Left ventricle myocardium inferior (tissue), 1 donor: ENCODE data around the gene STAT5B. TPM values are rescaled to one million over a fixed set of nuclear protein-coding genes. Genes with fewer than 3 reads are reported as not detected.
"Not testable (repeated sequence)": the region's sequence is repeated elsewhere in the genome, so short reads cannot be mapped to it uniquely, and the experiment has no call there.

Experiments used
- DNase-seq: peaks from one replicate; pipeline ENCODE4 v3.0.0-alpha.2; 2020
- H3K27ac ChIP-seq: fragments of 200-600 bp; replicated peaks from 2 replicates; pipeline ENCODE4 v1.8.0; 2021
- H3K27me3 ChIP-seq: fragments of 200-600 bp; 2 replicates; pipeline ENCODE4 v1.8.0; 2021; ENCODE audit warnings: low read depth
- H3K36me3 ChIP-seq: fragments of 200-600 bp; 2 replicates; pipeline ENCODE4 v1.8.0; 2021
- H3K4me1 ChIP-seq: fragments of 200-600 bp; 2 replicates; pipeline ENCODE4 v1.8.0; 2021
- H3K4me3 ChIP-seq: fragments of 200-600 bp; 2 replicates; pipeline ENCODE4 v1.8.0; 2021; ENCODE audit warnings: mild to moderate bottlenecking, moderate library complexity
- H3K9me3 ChIP-seq: fragments of 200-600 bp; replicated peaks from 2 replicates; pipeline ENCODE4 v1.8.0; 2021
- intact Hi-C: fragments of 100-400 bp; cut with micrococcal nuclease; formaldehyde crosslinking; loops from one replicate; pipeline ENCODE4 v1.11.0; 2022
- total RNA-seq: library from RNA; stranded (reverse); fragmentation: NEBNext Ultra II Directional; extraction: Animal tissue kit (Norgen Biotek cat#: 25700); gene quantifications from one replicate; pipeline ENCODE4 v1.2.1, GENCODE V29; 2021
- TF ChIP-seq, protein P1 (sequence below): fragments of 200-600 bp; IDR thresholded peaks from 2 replicates; pipeline ENCODE4 v1.8.0; 2021; ENCODE audit warnings: antibody characterized with exemption, mild to moderate bottlenecking, borderline replicate concordance
- donor health status: DM: no; HTN: yes; CAD: no; lungs with severe emphysema.

Gene STAT5B
- total RNA-seq, 1 donor from 2014 or later, result 30.7 TPM

DNA sequence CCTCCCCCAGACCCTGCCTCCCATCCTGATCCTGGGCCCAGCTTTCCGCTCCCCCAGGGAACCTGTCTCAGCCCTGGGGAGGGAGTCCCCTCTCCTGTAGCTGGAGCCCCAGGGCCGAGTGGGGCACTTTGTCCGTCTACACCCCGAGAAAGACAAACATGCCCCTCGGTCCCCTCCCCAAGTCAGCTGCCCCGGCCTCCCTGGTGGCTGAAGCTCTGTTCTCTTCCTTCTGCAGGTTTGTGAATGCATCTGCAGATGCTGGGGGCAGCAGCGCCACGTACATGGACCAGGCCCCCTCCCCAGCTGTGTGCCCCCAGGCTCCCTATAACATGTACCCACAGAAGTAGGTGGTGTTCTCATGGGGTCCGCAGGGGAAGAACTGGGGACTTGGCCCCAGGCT is 33.0 kb upstream of the STAT5B start:
- intact Hi-C loops, result no loop called here
- Histone ChIP-seq H3K36me3 (peaks cover 63% of the 10 kb centered on the region), H3K9me3 (no peaks in the 10 kb centered on the region), H3K27ac (peak overlapping the region; percentile 88), H3K4me1 (peaks cover 45% of the 10 kb centered on the region), H3K27me3 (no peaks in the 10 kb centered on the region), H3K4me3 (no peak overlapping the region)
- no peak for DNase-seq
- TF ChIP-seq, protein P1, sequence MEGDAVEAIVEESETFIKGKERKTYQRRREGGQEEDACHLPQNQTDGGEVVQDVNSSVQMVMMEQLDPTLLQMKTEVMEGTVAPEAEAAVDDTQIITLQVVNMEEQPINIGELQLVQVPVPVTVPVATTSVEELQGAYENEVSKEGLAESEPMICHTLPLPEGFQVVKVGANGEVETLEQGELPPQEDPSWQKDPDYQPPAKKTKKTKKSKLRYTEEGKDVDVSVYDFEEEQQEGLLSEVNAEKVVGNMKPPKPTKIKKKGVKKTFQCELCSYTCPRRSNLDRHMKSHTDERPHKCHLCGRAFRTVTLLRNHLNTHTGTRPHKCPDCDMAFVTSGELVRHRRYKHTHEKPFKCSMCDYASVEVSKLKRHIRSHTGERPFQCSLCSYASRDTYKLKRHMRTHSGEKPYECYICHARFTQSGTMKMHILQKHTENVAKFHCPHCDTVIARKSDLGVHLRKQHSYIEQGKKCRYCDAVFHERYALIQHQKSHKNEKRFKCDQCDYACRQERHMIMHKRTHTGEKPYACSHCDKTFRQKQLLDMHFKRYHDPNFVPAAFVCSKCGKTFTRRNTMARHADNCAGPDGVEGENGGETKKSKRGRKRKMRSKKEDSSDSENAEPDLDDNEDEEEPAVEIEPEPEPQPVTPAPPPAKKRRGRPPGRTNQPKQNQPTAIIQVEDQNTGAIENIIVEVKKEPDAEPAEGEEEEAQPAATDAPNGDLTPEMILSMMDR, result no peak

DNA sequence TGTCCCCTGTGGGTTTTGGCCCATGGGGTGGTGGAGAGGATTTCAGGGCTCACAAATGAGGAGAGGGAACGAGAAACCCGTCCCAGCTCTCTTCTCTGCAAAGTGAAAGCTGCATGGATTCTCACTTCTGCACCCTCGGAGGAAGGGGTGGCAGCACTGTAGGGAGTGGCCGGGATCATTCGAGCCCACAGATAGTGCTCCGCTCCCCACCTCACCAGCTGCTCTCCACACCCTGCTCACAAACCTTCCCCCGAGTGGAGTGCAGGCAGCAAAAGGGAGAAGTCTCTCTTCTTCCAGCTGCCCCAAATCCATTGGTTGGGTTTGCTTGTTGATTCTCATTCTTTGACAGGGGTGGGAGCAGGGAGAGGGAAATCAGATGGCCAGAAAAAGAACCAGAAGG is 32.3 kb upstream of the STAT5B start:
- Histone ChIP-seq H3K27me3 (no peaks in the 10 kb centered on the region), H3K27ac (no peak overlapping the region), H3K4me1 (peaks cover 38% of the 10 kb centered on the region), H3K9me3 (no peaks in the 10 kb centered on the region), H3K4me3 (no peak overlapping the region), H3K36me3 (peaks cover 62% of the 10 kb centered on the region)
- intact Hi-C loops, result no loop called here
- TF ChIP-seq, protein P1, result no peak
- DNase-seq, result no peak

DNA sequence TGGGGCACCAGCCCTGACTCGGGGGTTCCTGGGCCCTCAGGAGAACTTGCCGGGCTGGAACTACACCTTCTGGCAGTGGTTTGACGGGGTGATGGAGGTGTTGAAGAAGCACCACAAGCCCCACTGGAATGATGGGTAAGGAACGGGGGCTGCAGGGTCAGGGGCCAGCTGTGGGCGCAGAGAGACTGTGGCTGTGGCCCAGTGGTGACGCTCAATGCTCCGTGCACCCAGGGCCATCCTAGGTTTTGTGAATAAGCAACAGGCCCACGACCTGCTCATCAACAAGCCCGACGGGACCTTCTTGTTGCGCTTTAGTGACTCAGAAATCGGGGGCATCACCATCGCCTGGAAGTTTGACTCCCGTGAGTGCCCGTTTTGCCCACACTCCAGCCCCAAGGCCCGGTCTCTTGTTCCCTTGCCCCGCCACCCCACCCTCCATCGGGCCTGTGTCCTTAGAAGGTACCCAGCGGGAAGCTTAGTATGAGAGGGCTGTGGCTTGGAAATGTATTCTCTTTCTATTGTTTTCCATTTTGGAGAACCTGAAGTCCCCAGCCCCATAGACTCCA is 31.3 kb upstream of the STAT5B start:
- no peaks in the 10 kb centered on the region for H3K27me3 ChIP-seq
- peaks cover 62% of the 10 kb centered on the region for H3K36me3 ChIP-seq
- H3K9me3 ChIP-seq, result no peaks in the 10 kb centered on the region
- no peak overlapping the region for H3K27ac ChIP-seq
- intact Hi-C loops, result no loop called here
- peaks cover 28% of the 10 kb centered on the region for H3K4me1 ChIP-seq
- no peak overlapping the region for H3K4me3 ChIP-seq
- TF ChIP-seq, protein P1, result no peak
- DNase-seq, result no peak

DNA sequence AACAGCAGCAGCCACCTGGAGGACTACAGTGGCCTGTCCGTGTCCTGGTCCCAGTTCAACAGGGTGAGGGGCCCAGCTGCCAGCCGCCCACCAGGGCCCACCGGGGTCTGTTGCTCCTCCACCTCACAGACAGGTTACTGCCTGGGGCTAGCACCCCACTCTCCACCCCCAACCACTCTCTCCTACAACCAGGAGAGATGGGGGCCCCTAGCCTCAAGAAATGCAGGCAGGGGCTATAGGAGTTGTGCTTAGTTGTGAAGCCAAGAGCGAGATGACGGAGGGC is 30.1 kb upstream of the STAT5B start:
- Histone ChIP-seq H3K4me3 (no peak overlapping the region), H3K27me3 (no peaks in the 10 kb centered on the region), H3K36me3 (peaks cover 73% of the 10 kb centered on the region), H3K4me1 (peaks cover 17% of the 10 kb centered on the region), H3K9me3 (no peaks in the 10 kb centered on the region), H3K27ac (no peak overlapping the region)
- TF ChIP-seq, protein P1, result no peak
- intact Hi-C loops, result no loop called here
- DNase-seq, result no peak

DNA sequence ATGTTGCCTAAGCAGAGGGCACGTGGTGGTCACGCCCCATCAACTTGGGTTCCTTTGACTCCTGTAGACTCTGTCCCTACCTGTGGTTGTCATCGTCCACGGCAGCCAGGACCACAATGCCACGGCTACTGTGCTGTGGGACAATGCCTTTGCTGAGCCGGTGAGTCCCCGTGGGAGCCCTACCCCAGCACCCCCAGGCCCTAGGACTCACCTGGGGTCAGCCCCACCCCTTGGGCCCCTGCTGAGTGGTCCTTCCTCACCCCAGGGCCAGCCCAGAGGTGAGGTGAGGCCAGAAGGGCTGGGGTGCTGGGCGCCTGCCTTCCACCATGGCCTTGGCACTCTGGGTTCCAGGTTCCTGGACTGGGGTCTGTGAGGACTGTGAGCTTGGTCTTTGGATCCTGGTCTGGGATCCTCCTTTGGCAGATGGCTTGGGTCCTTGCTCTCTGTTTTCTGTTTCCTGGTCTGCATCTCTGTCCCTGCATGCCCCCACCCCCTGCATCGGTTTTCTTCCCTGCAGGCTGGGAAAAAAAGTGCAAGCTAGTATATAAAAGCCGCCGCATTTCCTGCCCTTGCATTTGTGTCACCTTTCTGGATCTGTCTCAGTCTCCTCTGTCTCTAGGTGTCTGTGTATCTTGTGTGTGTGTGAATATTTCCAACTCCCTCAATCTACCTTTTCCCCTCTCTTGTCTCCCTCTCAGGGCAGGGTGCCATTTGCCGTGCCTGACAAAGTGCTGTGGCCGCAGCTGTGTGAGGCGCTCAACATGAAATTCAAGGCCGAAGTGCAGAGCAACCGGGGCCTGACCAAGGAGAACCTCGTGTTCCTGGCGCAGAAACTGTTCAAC is 29.6 kb upstream of the STAT5B start:
- TF ChIP-seq, protein P1, result no peak
- Histone ChIP-seq H3K9me3 (no peaks in the 10 kb centered on the region), H3K36me3 (peaks cover 78% of the 10 kb centered on the region), H3K4me1 (peaks cover 11% of the 10 kb centered on the region), H3K4me3 (no peak overlapping the region), H3K27me3 (no peaks in the 10 kb centered on the region), H3K27ac (no peak overlapping the region)
- no peak for DNase-seq
- intact Hi-C loops, result no loop called here

DNA sequence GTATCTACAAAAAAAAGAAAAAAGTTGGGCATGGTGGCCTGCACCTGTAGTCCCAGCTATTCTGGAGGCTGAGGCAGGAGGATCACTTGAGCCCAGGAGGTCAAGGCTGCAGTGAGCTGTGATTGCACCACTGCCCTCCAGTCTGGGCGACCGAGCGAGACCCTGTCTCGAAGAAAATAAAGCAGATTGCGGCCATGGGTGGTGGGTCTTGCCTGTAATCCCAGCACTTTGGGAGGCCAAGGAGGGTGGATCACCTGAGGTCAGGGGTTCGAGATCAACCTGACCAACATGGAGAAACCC is 28.8 kb upstream of the STAT5B start:
- H3K4me3 ChIP-seq, H3K27me3 ChIP-seq, H3K27ac ChIP-seq, H3K9me3 ChIP-seq, intact Hi-C loops, DNase-seq, H3K4me1 ChIP-seq: not testable (repeated sequence)
- peaks cover 71% of the 10 kb centered on the region for H3K36me3 ChIP-seq
